Small intestine (tissue), 7 donors: ENCODE measurements around the gene CHPT1. TPM values are rescaled to one million over a fixed set of nuclear protein-coding genes. Genes with fewer than 3 reads are reported as not detected.
A peak's percentile ranks its signal among the peaks of the same experiment; 100 is the strongest.

Experiments used
- DNase-seq, 2 donors: peaks; one replicate each; pipeline versions ENCODE4 v3.0.0 to v3.0.0-alpha.2; 2013
- FAIRE-seq: peaks from 2 replicates; lab custom pipeline; 2012; peaks lifted over from hg19 to GRCh38; lab: Jason Lieb, UNC
- H3K27ac ChIP-seq, 3 donors: one replicate each; pipeline ENCODE4 v1.5.1; 2013; ENCODE audit warnings: low read length in 2 of 3, mild to moderate bottlenecking in 2 of 3, control low read depth in 1 of 3, inconsistent platforms in 1 of 3, low read depth in 1 of 3, moderate library complexity in 1 of 3
- H3K27me3 ChIP-seq, 3 donors: one replicate each; pipeline ENCODE4 v1.6.1; 2013; ENCODE audit warnings: low read length in 3 of 3, inconsistent platforms in 1 of 3; ENCODE audit not compliant: control insufficient read depth in 3 of 3, insufficient read depth in 3 of 3
- H3K36me3 ChIP-seq, 3 donors: one replicate each; pipeline ENCODE4 v1.6.1; 2013; ENCODE audit warnings: low read length in 3 of 3, inconsistent platforms in 1 of 3, low read depth in 1 of 3, mild to moderate bottlenecking in 1 of 3, moderate library complexity in 1 of 3; ENCODE audit not compliant: control insufficient read depth in 3 of 3, insufficient read depth in 2 of 3
- H3K4me1 ChIP-seq, 3 donors: one replicate each; pipeline ENCODE4 v1.6.1; 2013; ENCODE audit warnings: low read length in 2 of 3, inconsistent platforms in 1 of 3, low read depth in 1 of 3, mild to moderate bottlenecking in 1 of 3, moderate library complexity in 1 of 3; ENCODE audit not compliant: control insufficient read depth in 3 of 3, insufficient read depth in 2 of 3
- H3K4me3 ChIP-seq, 3 donors: one replicate each; pipeline ENCODE4 v1.5.1; 2013; ENCODE audit warnings: low read length in 3 of 3, control low read depth in 1 of 3, inconsistent platforms in 1 of 3, low read depth in 1 of 3, mild to moderate bottlenecking in 1 of 3, moderate library complexity in 1 of 3
- H3K9me3 ChIP-seq, 2 donors: one replicate each; pipeline ENCODE4 v1.6.1; 2013; ENCODE audit warnings: low read depth in 1 of 2, low read length in 1 of 2; ENCODE audit not compliant: control insufficient read depth in 2 of 2, insufficient read depth in 1 of 2
- WGBS, 3 donors: extraction: QIAGEN DNeasy Blood & Tissue Kit; methylation state at CpG; one replicate each; pipeline ENCODE4 v1.1.7; 2013; 5-methylcytosine and 5-hydroxymethylcytosine counted together
- polyA plus RNA-seq, 4 donors: library from polyadenylated mRNA; stranded (reverse) in 3 of 4; unstranded in 1 of 4; fragments of 200-250 nt in 3 of 4; fragments of 120-200 nt in 1 of 4; gene quantifications; one replicate each; pipeline versions ENCODE4 v1.2.1 to v1.2.3, GENCODE V29; 2013
- donor health status: healthy with polysubstance abuse.
- donor health status: control.
- donor health status: control.
- donor health status: Bipolar disorder and iron deficiency.
- donor health status: healthy.

The CHPT1 gene
- polyA plus RNA-seq, 4 donors: 81.9 to 191 (median 130) TPM

DNA sequence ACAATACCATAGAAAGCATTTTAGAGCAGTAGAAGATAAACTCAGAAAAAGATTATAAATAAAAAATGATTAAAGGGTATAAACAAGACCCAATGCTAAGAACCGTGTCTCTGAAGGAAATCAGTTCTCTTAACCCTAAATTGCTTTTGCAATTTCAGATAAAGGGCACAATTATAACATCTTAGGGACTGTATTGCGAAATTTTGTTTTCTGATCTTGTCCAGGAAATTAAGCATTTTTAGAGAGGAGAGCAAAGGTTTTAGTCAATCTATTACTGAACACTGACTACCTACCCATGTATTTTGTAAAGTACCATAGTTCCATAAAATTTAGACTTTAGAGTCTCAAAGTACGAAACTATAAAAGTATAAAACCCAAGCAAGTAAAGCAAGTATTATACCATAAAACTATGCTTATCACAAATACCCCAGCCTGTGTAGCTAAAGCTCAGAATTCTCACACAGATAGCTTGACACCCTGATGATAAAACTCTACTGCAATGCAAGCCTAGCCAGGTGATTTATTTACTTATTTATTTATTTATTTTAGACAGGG is 6.8 kb upstream of the CHPT1 start:
- Histone ChIP-seq H3K9me3 (peaks cover 0 to 9% of the 10 kb centered on the region in 2 donors), H3K27ac (no peak overlapping the region), H3K36me3 (no peaks in the 10 kb centered on the region), H3K4me1 (peaks cover 0 to 39% (median 2%) of the 10 kb centered on the region in 3 donors), H3K27me3 (no peaks in the 10 kb centered on the region), H3K4me3 (no peak overlapping the region)
- FAIRE-seq (peak; percentile 68), DNase-seq (peak; percentile 74 to 79)
- 11 to 41% (median 22%) methylated on average over 3 of the region's 3 CpGs for WGBS, 3 donors

- Histone ChIP-seq H3K27me3 (no peaks in the 10 kb centered on the region), H3K36me3 (no peaks in the 10 kb centered on the region), H3K27ac (peak overlapping the region in 1 of 3 donors; percentile 49), H3K4me3 (no peak overlapping the region), H3K4me1 (peaks cover 2 to 47% (median 4%) of the 10 kb centered on the region in 3 donors), H3K9me3 (peaks cover 0 to 9% of the 10 kb centered on the region in 2 donors)
- peak in 1 of 2 donors; percentile 68 for DNase-seq
- FAIRE-seq: no peak
- 82 to 89% (median 88%) methylated on average over 1 of the region's 1 CpG for WGBS, 3 donors
Measured at GRCh38 chr12:101691503-101692096, 5.8 kb upstream of the CHPT1 start.

- H3K27ac ChIP-seq: no peak overlapping the region
- FAIRE-seq (no peak), DNase-seq (no peak)
- WGBS, 3 donors: 72 to 87% (median 77%) methylated on average over 2 of the region's 2 CpGs
- no peaks in the 10 kb centered on the region for H3K36me3 ChIP-seq
- H3K27me3 ChIP-seq: no peaks in the 10 kb centered on the region
- H3K9me3 ChIP-seq: peaks cover 0 to 9% of the 10 kb centered on the region in 2 donors
- H3K4me3 ChIP-seq: no peak overlapping the region
- H3K4me1 ChIP-seq: peaks cover 2 to 41% (median 4%) of the 10 kb centered on the region in 3 donors
Measured at GRCh38 chr12:101694297-101694848, 3.1 kb upstream of the CHPT1 start.

- peak overlapping the region in 1 of 3 donors; percentile 98 for H3K27ac ChIP-seq
- no peak overlapping the region for H3K4me3 ChIP-seq
- WGBS, 3 donors: 80 to 89% (median 87%) methylated on average over 2 of the region's 2 CpGs
- DNase-seq (no peak), FAIRE-seq (no peak)
- H3K4me1 ChIP-seq: peaks cover 2 to 42% (median 7%) of the 10 kb centered on the region in 3 donors
- no peaks in the 10 kb centered on the region for H3K36me3 ChIP-seq
- H3K27me3 ChIP-seq: no peaks in the 10 kb centered on the region
- peaks cover 0 to 9% of the 10 kb centered on the region in 2 donors for H3K9me3 ChIP-seq
Measured at GRCh38 chr12:101694986-101695385, 2.5 kb upstream of the CHPT1 start.

- Histone ChIP-seq H3K4me1 (peaks cover 2 to 39% (median 7%) of the 10 kb centered on the region in 3 donors), H3K4me3 (no peak overlapping the region), H3K9me3 (peaks cover 0 to 9% of the 10 kb centered on the region in 2 donors), H3K27me3 (no peaks in the 10 kb centered on the region), H3K27ac (peak overlapping the region in 2 of 3 donors; percentile 67 to 98), H3K36me3 (no peaks in the 10 kb centered on the region)
- DNase-seq (peak; percentile 47 to 62), FAIRE-seq (no peak)
- 52 to 84% (median 82%) methylated on average over 1 of the region's 1 CpG for WGBS, 3 donors
Measured at GRCh38 chr12:101695706-101696105, 1.7 kb upstream of the CHPT1 start.

GRCh38 chr12:101696251-101697196 is 916 bp upstream of the CHPT1 start:
- FAIRE-seq (no peak), DNase-seq (peak; percentile 86 to 87)
- WGBS, 3 donors: 12 to 31% (median 21%) methylated on average over 18 of the region's 18 CpGs
- no peaks in the 10 kb centered on the region for H3K27me3 ChIP-seq
- H3K9me3 ChIP-seq: peaks cover 0 to 9% of the 10 kb centered on the region in 2 donors
- H3K4me3 ChIP-seq: peak overlapping the region; percentile 73 to 89 (median 86)
- peak overlapping the region; percentile 93 to 98 (median 95) for H3K27ac ChIP-seq
- H3K36me3 ChIP-seq: no peaks in the 10 kb centered on the region
- peaks cover 2 to 32% (median 7%) of the 10 kb centered on the region in 3 donors for H3K4me1 ChIP-seq

- no peaks in the 10 kb centered on the region for H3K27me3 ChIP-seq
- H3K9me3 ChIP-seq: peaks cover 0 to 9% of the 10 kb centered on the region in 2 donors
- WGBS, 3 donors: 1 to 2% (median 1%) methylated on average over 41 to 67 of the region's 67 CpGs
- FAIRE-seq (no peak), DNase-seq (peak; percentile 83 to 92)
- H3K4me3 ChIP-seq: peak overlapping the region; percentile 73 to 89 (median 86)
- H3K36me3 ChIP-seq: no peaks in the 10 kb centered on the region
- H3K4me1 ChIP-seq: peaks cover 0 to 33% (median 11%) of the 10 kb centered on the region in 3 donors
- H3K27ac ChIP-seq: peak overlapping the region; percentile 93 to 99 (median 98)
Measured at GRCh38 chr12:101697930-101698799, 725 bp downstream of the CHPT1 start.
